Raji (cell line): ENCODE data around the gene SLC9A3.

Experiments
- POLR2A ChIP-seq: IDR thresholded peaks from 2 replicates; pipeline ENCODE4 v1.6.1; 2011; ENCODE audit warnings: low read depth, low read length, control low read depth; ENCODE audit not compliant: insufficient read depth

Gene SLC9A3

GRCh38 chr5:497090-497700, 27.1 kb downstream of the SLC9A3 start:
- no peak for TF ChIP-seq POLR2A

GRCh38 chr5:496028-496427, 28.2 kb downstream of the SLC9A3 start:
- TF ChIP-seq POLR2A: no peak

GRCh38 chr5:494667-495255, 29.5 kb downstream of the SLC9A3 start:
- no peak for TF ChIP-seq POLR2A

- no peak for TF ChIP-seq POLR2A
Measured at GRCh38 chr5:493758-494157, 30.5 kb downstream of the SLC9A3 start.

GRCh38 chr5:493119-493701, 31.0 kb downstream of the SLC9A3 start:
- TF ChIP-seq POLR2A: no peak

- TF ChIP-seq POLR2A: no peak
Measured at GRCh38 chr5:492314-492893, 31.8 kb downstream of the SLC9A3 start.

- TF ChIP-seq POLR2A: no peak
Measured at GRCh38 chr5:491856-492155, 32.4 kb downstream of the SLC9A3 start.

- TF ChIP-seq POLR2A: no peak
Measured at GRCh38 chr5:491119-491855, 33.0 kb downstream of the SLC9A3 start.

GRCh38 chr5:490116-491106, 33.8 kb downstream of the SLC9A3 start:
- no peak for TF ChIP-seq POLR2A

- TF ChIP-seq POLR2A: no peak
Measured at GRCh38 chr5:489689-490080, 34.6 kb downstream of the SLC9A3 start.

- TF ChIP-seq POLR2A: no peak
Measured at GRCh38 chr5:488744-489688, 35.2 kb downstream of the SLC9A3 start.

GRCh38 chr5:488241-488640, 36.0 kb downstream of the SLC9A3 start:
- TF ChIP-seq POLR2A: no peak

- TF ChIP-seq POLR2A: no peak
Measured at GRCh38 chr5:485946-486491, 38.2 kb downstream of the SLC9A3 start.
